ENCODE measurements around the gene POLG2.
"Not testable (repeated sequence)": the region's sequence is repeated elsewhere in the genome, so short reads cannot be mapped to it uniquely, and the experiment has no call there.

Gene POLG2

DNA sequence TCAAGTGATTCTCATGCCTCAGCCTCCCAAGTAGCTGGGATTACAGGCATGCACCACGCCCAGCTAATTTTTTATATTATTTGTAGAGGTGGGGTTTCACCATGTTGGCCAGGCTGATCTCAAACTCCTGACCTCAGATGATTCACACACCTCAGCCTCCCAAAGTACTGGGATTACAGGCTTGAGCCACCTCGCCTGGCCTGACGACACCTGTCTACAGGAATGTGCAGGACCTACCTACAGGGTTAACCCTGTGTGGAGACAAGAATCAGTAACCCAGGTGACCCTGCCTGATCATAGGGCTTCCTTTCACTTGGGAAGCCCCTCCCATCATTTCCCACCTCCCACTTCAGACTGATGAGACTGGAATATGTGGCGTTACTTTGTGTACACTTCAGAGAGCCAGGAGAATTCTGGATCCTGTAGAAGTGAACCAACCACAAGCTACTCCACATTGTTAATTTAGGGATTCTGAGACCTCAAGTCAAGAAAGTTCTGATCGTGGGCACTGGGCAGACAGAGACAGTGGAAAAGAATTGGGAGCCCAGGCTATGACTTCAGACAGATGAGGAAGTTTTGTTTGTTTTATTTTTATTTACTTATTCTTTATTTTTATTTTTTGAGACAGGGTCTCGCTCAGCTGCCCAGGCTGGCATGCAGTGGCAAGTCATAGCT, 53.6 kb downstream of the POLG2 start:
- no peak for DNase-seq (ENCODE audit: low read depth in 1 of 2, low spot score in 1 of 2)

DNA sequence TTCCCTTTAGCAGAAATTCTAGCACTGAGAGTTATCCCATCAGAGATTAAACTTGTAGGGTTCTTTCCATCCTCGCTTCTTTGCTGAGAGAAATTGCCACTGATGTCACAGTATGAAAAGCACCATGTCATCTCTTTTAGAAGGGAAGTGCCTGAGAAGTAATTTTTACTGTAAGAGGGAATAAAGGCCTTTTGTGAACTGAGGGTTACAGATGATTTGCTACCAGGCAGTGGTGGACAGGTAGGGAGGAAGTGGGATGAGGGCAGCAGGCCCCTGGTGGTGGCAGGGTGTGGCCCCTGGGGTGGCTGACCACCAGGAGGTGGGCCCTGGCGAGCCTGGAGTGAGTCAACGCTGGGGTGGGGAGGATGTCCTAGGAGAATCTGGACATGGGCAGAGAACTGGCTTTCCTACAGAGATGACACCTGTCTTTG, 54.3 kb downstream of the POLG2 start:
- no peak for DNase-seq (ENCODE audit: low read depth in 1 of 2, low spot score in 1 of 2)

DNA sequence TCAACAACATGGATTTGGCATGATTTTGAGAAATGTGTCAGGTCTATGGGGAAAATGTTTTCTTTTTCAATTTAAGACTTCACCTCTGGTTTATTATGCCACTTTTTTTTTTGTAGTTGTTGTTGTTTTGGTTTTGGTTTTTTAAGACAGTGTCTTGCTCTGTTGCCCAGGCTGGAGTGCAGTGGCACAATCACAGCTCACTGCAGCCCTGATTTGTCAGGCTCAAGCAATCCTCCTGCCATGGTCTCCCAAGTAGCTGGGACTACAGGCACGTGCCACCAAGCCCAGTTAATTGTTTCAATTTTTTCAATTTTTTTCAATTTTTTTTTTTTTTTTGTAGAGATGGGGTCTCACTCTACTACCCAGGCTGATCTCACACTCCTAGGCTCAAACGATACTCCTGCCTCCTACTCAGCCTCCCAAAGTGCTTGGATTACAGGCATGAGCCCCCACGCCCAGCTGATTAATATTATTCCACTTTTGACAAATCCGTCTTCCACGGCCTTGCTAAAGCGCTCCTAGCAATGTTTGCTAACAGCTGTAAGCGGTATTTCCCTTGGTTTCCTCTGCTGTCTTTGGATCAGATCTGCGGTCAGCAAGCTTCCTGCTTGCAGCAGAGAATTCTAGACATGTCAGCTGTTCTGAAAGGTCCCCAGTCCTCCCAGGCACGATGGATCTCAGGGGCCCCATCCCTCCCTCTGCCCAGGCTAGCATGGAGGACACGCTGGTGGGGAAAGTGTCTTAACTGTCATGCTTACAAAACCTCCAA, 54.9 kb downstream of the POLG2 start:
- no peak for DNase-seq (ENCODE audit: low read depth in 1 of 2, low spot score in 1 of 2)

DNA sequence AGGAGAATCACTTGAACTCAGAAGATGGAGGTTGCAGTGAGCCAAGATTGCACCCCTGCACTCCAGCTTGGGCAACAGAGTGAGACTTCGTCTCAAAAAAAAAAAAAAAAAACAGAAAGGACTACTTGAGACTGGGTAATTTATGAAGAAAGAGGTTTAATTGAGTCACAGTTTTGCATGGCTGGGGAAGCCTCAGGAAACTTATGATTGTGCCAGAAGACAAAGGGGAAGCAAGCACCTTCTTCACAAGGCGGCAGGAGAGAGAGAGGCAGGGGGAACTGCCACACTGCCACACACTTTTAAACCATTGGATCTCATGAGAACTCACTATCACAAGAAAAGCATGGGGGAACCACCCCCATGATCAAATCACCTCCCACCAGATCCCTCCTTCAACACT, 56.9 kb downstream of the POLG2 start:
- DNase-seq (ENCODE audit: low read depth in 1 of 2, low spot score in 1 of 2) = no peak

DNA sequence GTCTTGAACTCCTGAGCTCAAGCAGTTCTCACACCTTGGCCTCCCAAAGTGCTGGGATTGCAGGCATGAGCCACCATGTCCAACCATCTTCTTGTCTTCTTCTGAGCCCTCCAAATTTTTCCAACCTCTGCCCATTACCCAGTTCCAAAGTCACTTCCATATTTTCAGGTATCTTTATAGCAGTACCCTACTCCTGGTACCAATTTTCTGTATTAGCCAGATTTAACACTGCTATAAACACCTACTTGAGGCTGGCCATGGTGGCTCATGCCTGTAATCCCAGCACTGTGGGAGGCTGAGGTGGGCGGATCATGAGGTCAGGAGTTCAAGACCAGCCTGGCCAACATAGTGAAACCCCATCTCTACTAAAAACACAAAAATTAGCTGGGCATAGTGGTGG, 57.3 kb downstream of the POLG2 start:
- not testable (repeated sequence) for DNase-seq (ENCODE audit: low read depth in 1 of 2, low spot score in 1 of 2)

DNA sequence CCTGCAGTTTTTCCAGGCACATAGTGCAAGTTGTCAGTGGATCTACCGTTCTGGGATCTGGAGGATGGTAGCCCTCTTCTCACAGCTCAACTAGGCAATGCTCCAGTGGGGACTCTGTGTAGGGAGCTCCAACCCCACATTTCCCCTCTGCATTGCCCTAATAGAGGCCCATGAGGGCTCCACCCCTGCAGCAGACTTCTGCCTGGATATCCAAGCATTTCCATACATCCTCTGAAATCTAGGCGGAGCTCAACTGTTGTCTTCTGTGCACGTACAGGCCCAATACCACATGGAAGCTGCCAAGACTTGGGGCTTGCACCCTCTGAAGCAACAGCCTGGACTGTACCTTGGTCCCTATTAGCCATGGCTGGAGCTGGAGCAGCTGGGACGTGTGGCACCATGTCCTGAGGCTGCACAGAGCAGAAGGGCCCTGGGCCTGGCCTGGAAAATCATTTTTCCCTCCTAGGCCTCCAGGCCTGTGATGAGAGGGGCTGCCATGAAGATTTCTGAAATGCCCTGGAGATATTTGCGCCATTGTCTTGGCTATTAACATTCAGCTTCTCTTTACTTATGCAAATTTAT, 58.8 kb downstream of the POLG2 start:
- DNase-seq (ENCODE audit: low read depth in 1 of 2, low spot score in 1 of 2) = no peak

DNA sequence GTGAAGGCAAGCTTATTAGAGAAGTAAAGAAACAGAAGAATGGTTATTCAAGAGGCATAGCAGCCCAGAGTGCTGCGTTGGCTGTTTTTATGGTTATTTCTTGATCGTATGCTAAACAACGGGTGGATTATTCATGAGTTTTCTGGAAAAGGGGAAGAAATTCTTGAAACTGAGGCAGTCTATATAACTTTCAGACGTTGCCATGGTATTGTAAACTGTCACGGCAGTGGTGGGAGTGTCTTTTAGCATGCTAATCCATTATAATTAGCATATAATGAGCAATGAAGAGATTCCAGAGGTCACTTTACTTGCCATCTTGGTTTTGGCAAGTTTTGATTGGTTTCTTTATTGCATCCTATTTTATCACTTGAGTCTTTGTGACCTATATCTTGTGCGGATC, 65.3 kb downstream of the POLG2 start:
- DNase-seq (ENCODE audit: low read depth in 1 of 2, low spot score in 1 of 2) = no peak

DNA sequence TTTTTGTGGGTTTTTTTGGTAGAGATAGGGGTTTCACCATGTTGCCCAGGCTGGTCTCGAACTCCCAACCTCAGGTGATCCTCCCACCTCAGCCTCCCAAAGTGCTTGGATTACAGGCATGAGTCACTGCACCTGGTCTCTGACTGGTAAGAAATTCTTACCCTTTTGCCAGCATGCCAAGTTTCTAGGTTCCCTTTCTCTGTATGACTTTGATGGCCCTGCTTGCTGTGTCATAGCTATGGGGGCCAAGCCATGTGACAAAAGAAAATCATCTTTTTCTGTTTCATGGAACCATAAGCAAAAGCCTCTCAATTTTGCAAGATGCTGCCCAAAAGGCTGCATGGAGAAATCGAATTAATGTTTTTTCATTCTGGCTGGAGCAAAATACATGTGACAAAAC, 66.8 kb downstream of the POLG2 start:
- not testable (repeated sequence) for DNase-seq (ENCODE audit: low read depth in 1 of 2, low spot score in 1 of 2)

DNA sequence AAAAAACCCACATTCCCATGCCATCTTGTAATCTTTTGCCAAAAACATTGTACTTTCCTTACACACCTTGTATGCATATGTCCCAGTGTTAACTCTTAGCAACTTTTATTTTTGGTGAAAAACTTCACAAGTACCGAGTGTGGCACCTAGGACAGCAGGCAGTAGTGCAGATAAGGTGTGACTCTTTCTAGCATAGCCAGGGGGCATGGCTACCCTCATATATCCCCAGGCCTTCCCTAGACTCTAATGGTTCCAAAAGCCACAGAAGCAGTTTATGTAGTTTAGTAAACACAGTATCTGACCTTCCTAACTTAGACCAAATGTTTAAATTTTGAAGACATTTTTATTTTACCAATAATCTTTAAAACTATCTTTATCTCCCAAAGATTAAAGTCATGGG, 68.4 kb downstream of the POLG2 start:
- DNase-seq (ENCODE audit: low read depth in 1 of 2, low spot score in 1 of 2) = no peak
